HepG2 (cell line): ENCODE results near the gene ZNF512B. TPM values are rescaled to one million over a fixed set of nuclear protein-coding genes. Genes with fewer than 3 reads are reported as not detected.

Experiments used
- ARNT2 ChIP-seq: sonication (generic); formaldehyde crosslinking; IDR thresholded peaks from 2 replicates; pipeline ENCODE4 v1.8.0; 2022; ENCODE audit warnings: mild to moderate bottlenecking, low read depth, missing genetic modification reagents, moderate library complexity
- ELK4 ChIP-seq: sonication (generic); formaldehyde crosslinking; IDR thresholded peaks from 2 replicates; pipeline ENCODE4 v1.9.0; 2021; ENCODE audit warnings: missing genetic modification reagents, borderline replicate concordance
- FOXC1 ChIP-seq: sonication (generic); formaldehyde crosslinking; IDR thresholded peaks from 2 replicates; pipeline ENCODE4 v1.8.0; 2022; ENCODE audit warnings: mild to moderate bottlenecking, missing genetic modification reagents, borderline replicate concordance
- FOXJ3 ChIP-seq: sonication (generic); formaldehyde crosslinking; IDR thresholded peaks from 2 replicates; pipeline ENCODE4 v1.4.0; 2020; ENCODE audit warnings: missing genetic modification reagents, mild to moderate bottlenecking, borderline replicate concordance
- HOXA7 ChIP-seq: sonication (generic); formaldehyde crosslinking; IDR thresholded peaks from 2 replicates; pipeline ENCODE4 v1.8.1; 2022; ENCODE audit warnings: mild to moderate bottlenecking, missing genetic modification reagents, moderate library complexity
- JARID2 ChIP-seq: sonication (generic); formaldehyde crosslinking; IDR thresholded peaks from 2 replicates; pipeline ENCODE4 v1.8.1; 2023; ENCODE audit warnings: missing genetic modification reagents, inconsistent platforms; ENCODE audit not compliant: insufficient replicate concordance
- KLF11 ChIP-seq: IDR thresholded peaks from 2 replicates; pipeline ENCODE4 v1.6.1; 2016; ENCODE audit warnings: missing compliant biosample characterization
- MXI1 ChIP-seq: IDR thresholded peaks from 3 replicates; pipeline ENCODE4 v1.6.1; 2012; ENCODE audit warnings: low read depth, low read length, inconsistent platforms, borderline replicate concordance
- NFIB ChIP-seq: sonication (generic); formaldehyde crosslinking; IDR thresholded peaks from 2 replicates; pipeline ENCODE4 v1.9.0; 2021; ENCODE audit warnings: missing genetic modification reagents, mild to moderate bottlenecking, borderline replicate concordance
- NFRKB ChIP-seq: fragments of 450-650 bp; IDR thresholded peaks from 2 replicates; pipeline ENCODE4 v1.6.1; 2017
- NKX3-1 ChIP-seq: sonication (generic); formaldehyde crosslinking; IDR thresholded peaks from 2 replicates; pipeline ENCODE4 v1.5.0; 2020; ENCODE audit warnings: missing genetic modification reagents
- REPIN1 ChIP-seq: sonication (generic); formaldehyde crosslinking; IDR thresholded peaks from 2 replicates; pipeline ENCODE4 v1.8.0; 2022; ENCODE audit warnings: missing genetic modification reagents, low read depth, mild to moderate bottlenecking, borderline replicate concordance
- SRSF9 ChIP-seq: fragments of 200-400 bp; formaldehyde crosslinking; IDR thresholded peaks from 2 replicates; pipeline ENCODE4 v1.6.1; 2018; ENCODE audit warnings: borderline replicate concordance, mild to moderate bottlenecking, low read depth, low read length; ENCODE audit not compliant: insufficient read depth, poor library complexity, severe bottlenecking
- TFDP1 ChIP-seq: IDR thresholded peaks from 2 replicates; pipeline ENCODE4 v1.6.1; 2016; ENCODE audit warnings: missing compliant biosample characterization, missing genetic modification reagents, borderline replicate concordance
- ZNF10 ChIP-seq: sonication (generic); formaldehyde crosslinking; IDR thresholded peaks from 2 replicates; pipeline ENCODE4 v1.4.0; 2020; ENCODE audit warnings: mild to moderate bottlenecking, low read depth, missing genetic modification reagents, borderline replicate concordance
- ZNF546 ChIP-seq: sonication (generic); formaldehyde crosslinking; conservative IDR thresholded peaks from 2 replicates; pipeline ENCODE4 v1.8.1; 2023; ENCODE audit warnings: mild to moderate bottlenecking, missing genetic modification reagents
- ZNF550 ChIP-seq: sonication (generic); formaldehyde crosslinking; IDR thresholded peaks from 2 replicates; pipeline ENCODE4 v1.4.0; 2020; ENCODE audit warnings: mild to moderate bottlenecking, missing genetic modification reagents, borderline replicate concordance
- ZNF770 ChIP-seq: sonication (generic); formaldehyde crosslinking; IDR thresholded peaks from 2 replicates; pipeline ENCODE4 v1.5.0; 2020; ENCODE audit warnings: mild to moderate bottlenecking, missing genetic modification reagents
- polyA plus RNA-seq, 8 experiments: library from polyadenylated mRNA; depleted of rRNA in 3 of 8; stranded (reverse) in 7 of 8; unstranded in 1 of 8; fragments of >200 nt; fragmentation: Illumina TruSeq in 4 of 8; extraction: Trizol in 4 of 8; gene quantifications; 2 replicates each; pipeline versions ENCODE4 v1.2.1 to v1.2.3, GENCODE V29; 2011 to 2016; ENCODE audit warnings: low read depth in 4 of 8, missing spikeins in 1 of 8, mixed read lengths in 1 of 8; ENCODE audit not compliant: insufficient read depth in 1 of 8
- total RNA-seq, 5 experiments: library from RNA; depleted of rRNA; stranded (reverse); fragments of >200 nt; fragmentation: Illumina TruSeq; extraction: Trizol; gene quantifications; 2 replicates each; pipeline ENCODE4 v1.2.3, GENCODE V29; 2016; ENCODE audit warnings: low read depth in 1 of 5
- TF ChIP-seq, protein P1 (sequence below): IDR thresholded peaks from 2 replicates; pipeline ENCODE4 v1.6.1; 2012; ENCODE audit warnings: inconsistent platforms
- TF ChIP-seq, protein P2 (sequence below): sonication (generic); formaldehyde crosslinking; IDR thresholded peaks from 2 replicates; pipeline ENCODE4 v1.4.0; 2020; ENCODE audit warnings: missing genetic modification reagents
- TF ChIP-seq, protein P3 (sequence below): sonication (generic); formaldehyde crosslinking; IDR thresholded peaks from 2 replicates; pipeline ENCODE4 v1.8.0; 2022; ENCODE audit warnings: mild to moderate bottlenecking, missing genetic modification reagents, borderline replicate concordance

Gene ZNF512B
- total and polyA plus RNA-seq, 2 of the 13 experiments (the other 11 are each of a cell fraction or from before 2014, with no cell fraction given): 11.5 to 30.6 TPM

DNA sequence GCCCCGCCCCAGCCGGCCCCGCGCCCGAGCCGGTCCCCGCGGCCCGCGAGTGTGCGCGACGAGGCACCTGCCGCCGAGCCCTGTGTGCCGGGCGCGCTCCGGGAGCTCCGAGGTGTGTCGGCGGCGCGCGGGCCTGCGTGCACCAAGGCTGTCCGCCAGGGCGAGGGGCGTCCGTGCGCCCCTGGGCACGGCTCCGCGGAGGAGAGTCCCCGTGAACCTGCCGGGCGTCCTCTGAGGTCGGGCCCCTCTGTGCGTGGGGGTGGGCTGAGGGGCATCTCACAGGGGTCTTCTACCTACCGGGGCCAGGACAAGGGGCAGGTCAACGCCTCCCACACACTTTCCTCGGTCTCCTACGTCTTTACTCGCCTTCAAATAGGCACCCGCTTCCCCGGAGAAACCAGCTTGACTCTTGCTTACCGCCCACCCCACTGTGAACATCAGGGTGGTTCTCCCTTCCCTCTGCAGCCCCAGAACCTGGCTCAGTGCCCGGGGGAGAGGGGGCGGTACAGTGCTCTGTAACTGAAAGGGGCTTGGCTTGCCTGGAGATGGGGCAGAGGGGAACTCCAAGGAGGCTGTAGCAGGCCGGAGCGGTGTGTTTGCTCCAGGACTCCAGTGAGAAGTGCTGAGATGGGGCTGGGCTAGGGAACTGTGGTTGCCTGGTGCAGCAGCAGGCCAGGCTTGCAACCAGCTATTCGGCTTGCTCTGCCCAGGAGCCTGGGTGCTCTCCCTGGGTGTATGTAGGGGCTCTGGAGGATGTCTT is 10.0 kb upstream of the ZNF512B start, which contains the start of gene SAMD10 (continued):
- TF ChIP-seq KLF11 (no peak), REPIN1 (no peak), JARID2 (no peak), ELK4 (CRISPR knock-in tag) (no peak), ZNF550 (CRISPR knock-in tag) (peak; percentile 90; the same call in 1 of the 2 replicates), HOXA7 (CRISPR knock-in tag) (no peak), FOXJ3 (CRISPR knock-in tag) (no peak), ARNT2 (no peak; the same call in 1 of the 2 replicates), SRSF9 (no peak), ZNF10 (CRISPR knock-in tag) (no peak), MXI1 (0 out of 3 replicates have a peak, but pooled peaks have one; percentile 7), ZNF770 (CRISPR knock-in tag) (0 out of 2 replicates have a peak, but pooled peaks have one; percentile 17), NKX3-1 (no peak), ZNF546 (CRISPR knock-in tag) (peak; percentile 13; the same call in 1 of the 2 replicates), FOXC1 (CRISPR knock-in tag) (peak; percentile 77), NFRKB (no peak), TFDP1 (CRISPR knock-in tag) (0 out of 2 replicates have a peak, but pooled peaks have one; percentile 16), NFIB (no peak)
- TF ChIP-seq, protein P1, sequence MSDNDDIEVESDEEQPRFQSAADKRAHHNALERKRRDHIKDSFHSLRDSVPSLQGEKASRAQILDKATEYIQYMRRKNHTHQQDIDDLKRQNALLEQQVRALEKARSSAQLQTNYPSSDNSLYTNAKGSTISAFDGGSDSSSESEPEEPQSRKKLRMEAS: peak; percentile 62
- TF ChIP-seq, protein P2, sequence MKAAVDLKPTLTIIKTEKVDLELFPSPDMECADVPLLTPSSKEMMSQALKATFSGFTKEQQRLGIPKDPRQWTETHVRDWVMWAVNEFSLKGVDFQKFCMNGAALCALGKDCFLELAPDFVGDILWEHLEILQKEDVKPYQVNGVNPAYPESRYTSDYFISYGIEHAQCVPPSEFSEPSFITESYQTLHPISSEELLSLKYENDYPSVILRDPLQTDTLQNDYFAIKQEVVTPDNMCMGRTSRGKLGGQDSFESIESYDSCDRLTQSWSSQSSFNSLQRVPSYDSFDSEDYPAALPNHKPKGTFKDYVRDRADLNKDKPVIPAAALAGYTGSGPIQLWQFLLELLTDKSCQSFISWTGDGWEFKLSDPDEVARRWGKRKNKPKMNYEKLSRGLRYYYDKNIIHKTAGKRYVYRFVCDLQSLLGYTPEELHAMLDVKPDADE (CRISPR knock-in tag): no peak; the same call in 1 of the 2 replicates
- TF ChIP-seq, protein P3, sequence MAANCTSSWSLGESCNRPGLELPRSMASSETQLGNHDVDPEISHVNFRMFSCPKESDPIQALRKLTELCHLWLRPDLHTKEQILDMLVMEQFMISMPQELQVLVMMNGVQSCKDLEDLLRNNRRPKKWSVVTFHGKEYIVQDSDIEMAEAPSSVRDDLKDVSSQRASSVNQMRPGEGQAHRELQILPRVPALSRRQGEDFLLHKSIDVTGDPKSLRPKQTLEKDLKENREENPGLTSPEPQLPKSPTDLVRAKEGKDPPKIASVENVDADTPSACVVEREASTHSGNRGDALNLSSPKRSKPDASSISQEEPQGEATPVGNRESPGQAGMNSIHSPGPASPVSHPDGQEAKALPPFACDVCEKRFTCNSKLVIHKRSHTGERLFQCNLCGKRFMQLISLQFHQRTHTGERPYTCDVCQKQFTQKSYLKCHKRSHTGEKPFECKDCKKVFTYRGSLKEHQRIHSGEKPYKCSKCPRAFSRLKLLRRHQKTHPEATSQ (CRISPR knock-in tag): no peak
